HCT116 (cell line): ENCODE results near the gene SEBOX. TPM values are rescaled to one million over a fixed set of nuclear protein-coding genes. Genes with fewer than 3 reads are reported as not detected.

Experiments used
- ATAC-seq: fragments of 200-7000 bp; cut with Tn5 transposase; 2 replicates; pipeline ENCODE4 v1.9.1; 2020; ENCODE audit warnings: mild to moderate bottlenecking, moderate library complexity
- BruUV-seq: library from RNA; stranded (reverse); fragments of 400-500 nt; replicated peaks from 2 replicates; lab custom pipeline; 2021; lab: Mats Ljungman, UMichigan
- CTCF ChIA-PET: fragments of 300-600 bp; sonication (Branson Sonifier 250); formaldehyde crosslinking; loops from one replicate; lab custom pipeline; 2021; ENCODE audit warnings: antibody characterized with exemption; lab: Charles Lee
- POLR2A ChIA-PET: fragments of 300-600, 350-600 bp; sonication (Branson Sonifier 250); formaldehyde crosslinking; loops from one replicate; lab custom pipeline; 2021; ENCODE audit warnings: antibody characterized with exemption; lab: Charles Lee
- RAD21 ChIA-PET, 2 experiments: fragments of 300-600 bp; sonication (Branson Sonifier 250); formaldehyde crosslinking; loops; one replicate each; lab custom pipeline; 2023; ENCODE audit warnings: low total read pairs in 2 of 2; ENCODE audit not compliant: uncharacterized antibody in 2 of 2, unreplicated experiment in 2 of 2, low non-redundant PET in 1 of 2; lab: Charles Lee
- DNase-seq: peaks from one replicate; pipeline ENCODE4 v3.0.0-alpha.2; 2010; ENCODE audit warnings: low read depth, low spot score
- H2AFZ ChIP-seq: fragments of 200-600 bp; shearing (Covaris generic), sonication (generic); 2 replicates; pipeline ENCODE4 v1.6.1; 2017; ENCODE audit warnings: low read depth, mixed run types, mixed read lengths, antibody characterized with exemption, low read length; ENCODE audit not compliant: poor library complexity, severe bottlenecking
- H3K27ac ChIP-seq: 2 replicates; pipeline ENCODE4 v1.5.1; 2012; ENCODE audit warnings: low read depth, low read length
- H3K27me3 ChIP-seq: fragments of 200-600 bp; sonication (generic); 2 replicates; pipeline ENCODE4 v1.6.1; 2016; ENCODE audit warnings: mixed run types, low read length, mixed read lengths; ENCODE audit not compliant: insufficient read depth
- H3K36me3 ChIP-seq, 2 experiments: fragments of 200-500 bp in 1 of 2; fragments of 200-600 bp in 1 of 2; sonication (Bioruptor generic) in 1 of 2; sonication (generic) in 1 of 2; 2 replicates each; pipeline versions ENCODE4 v1.5.1 to v1.6.1; 2014 to 2016; ENCODE audit warnings: low read length in 2 of 2, inconsistent platforms in 1 of 2, mixed read lengths in 1 of 2, mixed run types in 1 of 2; ENCODE audit not compliant: insufficient read depth in 2 of 2, control insufficient read depth in 1 of 2
- H3K4me1 ChIP-seq, 2 experiments: fragments of 200-600 bp in 1 of 2; sonication (generic) in 1 of 2; 2 replicates each; pipeline versions ENCODE4 v1.5.1 to v1.6.1; 2012 to 2017; ENCODE audit warnings: low read length in 2 of 2, inconsistent platforms in 1 of 2, mild to moderate bottlenecking in 1 of 2, mixed read lengths in 1 of 2, mixed run types in 1 of 2, moderate library complexity in 1 of 2; ENCODE audit not compliant: insufficient read depth in 2 of 2, control insufficient read depth in 1 of 2
- H3K4me2 ChIP-seq: fragments of 200-600 bp; sonication (generic); 2 replicates; pipeline ENCODE4 v1.6.1; 2017; ENCODE audit warnings: mixed run types, low read length, mixed read lengths
- H3K4me3 ChIP-seq, 2 experiments: fragments of 200-600 bp in 1 of 2; sonication (generic) in 1 of 2; replicated peaks in 1 of 2; 2 replicates each; pipeline ENCODE4 v1.5.1; 2011 to 2016; ENCODE audit warnings: low read length in 2 of 2, control low read depth in 1 of 2, low read depth in 1 of 2, mild to moderate bottlenecking in 1 of 2, mixed read lengths in 1 of 2, mixed run types in 1 of 2
- H3K79me2 ChIP-seq: fragments of 200-600 bp; sonication (generic); 2 replicates; pipeline ENCODE4 v1.6.1; 2017; ENCODE audit warnings: mild to moderate bottlenecking, mixed run types, low read length, moderate library complexity, mixed read lengths; ENCODE audit not compliant: insufficient read depth
- H3K9ac ChIP-seq: fragments of 200-600 bp; sonication (generic); 2 replicates; pipeline ENCODE4 v1.6.1; 2016; ENCODE audit warnings: low read length, mixed read lengths
- H3K9me2 ChIP-seq: fragments of 200-600 bp; sonication (generic), shearing (Covaris generic); 2 replicates; pipeline ENCODE4 v1.6.1; 2017; ENCODE audit warnings: mixed run types, mild to moderate bottlenecking, moderate library complexity; ENCODE audit not compliant: insufficient read depth
- H3K9me3 ChIP-seq, 2 experiments: fragments of 200-500 bp in 1 of 2; fragments of 200-600 bp in 1 of 2; sonication (Bioruptor generic) in 1 of 2; sonication (generic) in 1 of 2; 2 replicates each; pipeline ENCODE4 v1.6.1; 2014 to 2017; ENCODE audit warnings: low read length in 2 of 2, mixed read lengths in 2 of 2, inconsistent platforms in 1 of 2, low read depth in 1 of 2, mild to moderate bottlenecking in 1 of 2, mixed run types in 1 of 2, moderate library complexity in 1 of 2; ENCODE audit not compliant: control insufficient read depth in 1 of 2, insufficient read depth in 1 of 2
- H4K20me1 ChIP-seq: fragments of 200-600 bp; sonication (generic), shearing (Covaris generic); 2 replicates; pipeline ENCODE4 v1.6.1; 2017; ENCODE audit warnings: mixed run types, mild to moderate bottlenecking, moderate library complexity; ENCODE audit not compliant: insufficient read depth
- CBX3 ChIP-seq: IDR thresholded peaks from 2 replicates; pipeline ENCODE4 v1.6.1; 2012; ENCODE audit warnings: low read depth
- CEBPB ChIP-seq: IDR thresholded peaks from 2 replicates; pipeline ENCODE4 v1.6.1; 2012; ENCODE audit warnings: low read depth
- EGR1 ChIP-seq: IDR thresholded peaks from 2 replicates; pipeline ENCODE4 v1.6.1; 2012; ENCODE audit warnings: low read depth
- ELF1 ChIP-seq: IDR thresholded peaks from 2 replicates; pipeline ENCODE4 v1.6.1; 2012; ENCODE audit warnings: low read depth, borderline replicate concordance
- EZH2 ChIP-seq: fragments of 200-600 bp; sonication (generic); IDR thresholded peaks from 2 replicates; pipeline ENCODE4 v1.6.1; 2017; ENCODE audit warnings: antibody characterized with exemption, mixed run types
- EZH2phosphoT487 ChIP-seq: fragments of 200-600 bp; IDR thresholded peaks from 2 replicates; pipeline ENCODE4 v1.6.1; 2018; ENCODE audit warnings: antibody characterized with exemption, borderline replicate concordance
- FOSL1 ChIP-seq: IDR thresholded peaks from 2 replicates; pipeline ENCODE4 v1.6.1; 2012; ENCODE audit warnings: low read depth
- JUND ChIP-seq: IDR thresholded peaks from 2 replicates; pipeline ENCODE4 v1.6.1; 2012
- POLR2A ChIP-seq: IDR thresholded peaks from 2 replicates; pipeline ENCODE4 v1.7.0; 2011; ENCODE audit warnings: borderline replicate concordance; ENCODE audit not compliant: insufficient read depth, insufficient read length; ENCODE audit errors: extremely low read depth
- POLR2AphosphoS5 ChIP-seq: IDR thresholded peaks from 2 replicates; pipeline ENCODE4 v1.6.1; 2011; ENCODE audit warnings: mild to moderate bottlenecking, low read depth, low read length, moderate library complexity
- RAD21 ChIP-seq: IDR thresholded peaks from 2 replicates; pipeline ENCODE4 v1.6.1; 2012; ENCODE audit warnings: low read depth, mild to moderate bottlenecking
- SP1 ChIP-seq: IDR thresholded peaks from 2 replicates; pipeline ENCODE4 v1.6.1; 2012; ENCODE audit warnings: low read depth
- intact Hi-C: fragments of 100-400 bp; cut with micrococcal nuclease; formaldehyde crosslinking; loops from 2 replicates; pipeline ENCODE4 v1.10.0; 2022
- total RNA-seq: library from RNA; stranded (reverse); gene quantifications from one replicate; pipeline ENCODE4 v1.2.1, GENCODE V29; 2021; ENCODE audit not compliant: unreplicated experiment
- TF ChIP-seq, protein P1 (sequence below): IDR thresholded peaks from 2 replicates; pipeline ENCODE4 v1.6.1; 2012
- TF ChIP-seq, protein P2 (sequence below): IDR thresholded peaks from 2 replicates; pipeline ENCODE4 v1.6.1; 2011; ENCODE audit warnings: mild to moderate bottlenecking, low read length, moderate library complexity; ENCODE audit not compliant: insufficient replicate concordance; ENCODE audit errors: extremely low read depth
- TF ChIP-seq, protein P3 (sequence below): IDR thresholded peaks from 2 replicates; pipeline ENCODE4 v1.6.1; 2012
- TF ChIP-seq, protein P4 (sequence below): IDR thresholded peaks from 2 replicates; pipeline ENCODE4 v1.6.1; 2012; ENCODE audit warnings: low read depth

SEBOX gene
- total RNA-seq, 1 experiment from 2014 or later = not detected

DNA sequence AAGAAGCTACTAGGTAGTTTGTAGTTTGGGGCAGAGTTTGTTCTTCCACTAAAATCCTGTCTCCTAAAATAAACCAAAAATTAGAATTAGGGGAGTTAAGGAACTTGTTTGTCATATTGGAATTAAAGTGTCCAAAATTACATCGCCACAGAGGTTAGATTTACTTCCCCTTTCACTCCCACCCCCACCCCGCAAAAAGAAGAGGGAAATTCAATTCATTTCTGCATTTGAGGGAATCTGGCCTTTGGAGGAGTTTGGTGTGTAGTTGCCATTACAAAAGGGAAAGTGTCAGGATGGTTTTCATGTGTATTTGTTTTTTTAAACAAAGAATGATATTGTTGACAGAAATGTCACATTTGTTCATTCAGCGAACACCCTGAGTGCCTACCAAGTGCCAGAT is 40.2 kb downstream of the SEBOX start:
- Histone ChIP-seq H3K36me3 (peaks cover 12 to 32% of the 10 kb centered on the region in 2 experiments; a peak in 2 of 4 replicates), H3K4me1 (peaks cover 8 to 11% of the 10 kb centered on the region in 2 experiments; a peak in 2 of 4 replicates), H3K27ac (no peak overlapping the region), H3K9me3 (no peaks in the 10 kb centered on the region), H3K4me2 (no peak overlapping the region), H4K20me1 (no peaks in the 10 kb centered on the region), H3K79me2 (peaks cover 67% of the 10 kb centered on the region), H3K9me2 (no peaks in the 10 kb centered on the region), H3K4me3 (no peak overlapping the region), H3K9ac (no peak overlapping the region), H2AFZ (no peak overlapping the region), H3K27me3 (no peaks in the 10 kb centered on the region)
- CTCF ChIA-PET = no interaction called here
- RAD21 ChIA-PET = no interaction called here
- BruUV-seq = no TSS peak
- ATAC-seq (no peak), DNase-seq (no peak)
- POLR2A ChIA-PET = interaction anchor here (1.9 kb wide), 1 partner anchor 11 kb away, joined by 6 read pairs; the partner anchor contains the start of genes IFT20 and TNFAIP1
- intact Hi-C loops = no loop called here
- TF ChIP-seq, protein P1, sequence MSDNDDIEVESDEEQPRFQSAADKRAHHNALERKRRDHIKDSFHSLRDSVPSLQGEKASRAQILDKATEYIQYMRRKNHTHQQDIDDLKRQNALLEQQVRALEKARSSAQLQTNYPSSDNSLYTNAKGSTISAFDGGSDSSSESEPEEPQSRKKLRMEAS = no peak
- no peak for TF ChIP-seq ELF1
- no peak for TF ChIP-seq SP1
- no peak for TF ChIP-seq RAD21

- Histone ChIP-seq H3K4me3 (no peak overlapping the region), H3K4me1 (peaks cover 8 to 14% of the 10 kb centered on the region in 2 experiments; a peak in 2 of 4 replicates), H3K9me3 (no peaks in the 10 kb centered on the region), H3K9me2 (no peaks in the 10 kb centered on the region), H3K4me2 (no peak overlapping the region), H3K79me2 (peaks cover 72% of the 10 kb centered on the region), H3K36me3 (peaks cover 12 to 32% of the 10 kb centered on the region in 2 experiments; a peak in 2 of 4 replicates), H3K27me3 (no peaks in the 10 kb centered on the region), H3K27ac (no peak overlapping the region), H3K9ac (no peak overlapping the region), H4K20me1 (no peaks in the 10 kb centered on the region), H2AFZ (no peak overlapping the region)
- POLR2A ChIA-PET = interaction anchor here (1.9 kb wide), 1 partner anchor 11 kb away, joined by 6 read pairs; the partner anchor contains the start of genes IFT20 and TNFAIP1
- BruUV-seq = no TSS peak
- intact Hi-C loops = no loop called here
- ATAC-seq = no peak
- no peak for DNase-seq
- RAD21 ChIA-PET = no interaction called here
- CTCF ChIA-PET = no interaction called here
- TF ChIP-seq RAD21 (no peak), EGR1 (no peak), CEBPB (no peak), EZH2phosphoT487 (no peak), POLR2A (no peak), SP1 (no peak), EZH2 (no peak), FOSL1 (no peak), CBX3 (no peak), JUND (no peak), POLR2AphosphoS5 (no peak)
- TF ChIP-seq, protein P2, sequence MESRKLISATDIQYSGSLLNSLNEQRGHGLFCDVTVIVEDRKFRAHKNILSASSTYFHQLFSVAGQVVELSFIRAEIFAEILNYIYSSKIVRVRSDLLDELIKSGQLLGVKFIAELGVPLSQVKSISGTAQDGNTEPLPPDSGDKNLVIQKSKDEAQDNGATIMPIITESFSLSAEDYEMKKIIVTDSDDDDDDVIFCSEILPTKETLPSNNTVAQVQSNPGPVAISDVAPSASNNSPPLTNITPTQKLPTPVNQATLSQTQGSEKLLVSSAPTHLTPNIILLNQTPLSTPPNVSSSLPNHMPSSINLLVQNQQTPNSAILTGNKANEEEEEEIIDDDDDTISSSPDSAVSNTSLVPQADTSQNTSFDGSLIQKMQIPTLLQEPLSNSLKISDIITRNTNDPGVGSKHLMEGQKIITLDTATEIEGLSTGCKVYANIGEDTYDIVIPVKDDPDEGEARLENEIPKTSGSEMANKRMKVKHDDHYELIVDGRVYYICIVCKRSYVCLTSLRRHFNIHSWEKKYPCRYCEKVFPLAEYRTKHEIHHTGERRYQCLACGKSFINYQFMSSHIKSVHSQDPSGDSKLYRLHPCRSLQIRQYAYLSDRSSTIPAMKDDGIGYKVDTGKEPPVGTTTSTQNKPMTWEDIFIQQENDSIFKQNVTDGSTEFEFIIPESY = no peak
- TF ChIP-seq, protein P3, sequence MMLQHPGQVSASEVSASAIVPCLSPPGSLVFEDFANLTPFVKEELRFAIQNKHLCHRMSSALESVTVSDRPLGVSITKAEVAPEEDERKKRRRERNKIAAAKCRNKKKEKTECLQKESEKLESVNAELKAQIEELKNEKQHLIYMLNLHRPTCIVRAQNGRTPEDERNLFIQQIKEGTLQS = no peak
- TF ChIP-seq, protein P4, sequence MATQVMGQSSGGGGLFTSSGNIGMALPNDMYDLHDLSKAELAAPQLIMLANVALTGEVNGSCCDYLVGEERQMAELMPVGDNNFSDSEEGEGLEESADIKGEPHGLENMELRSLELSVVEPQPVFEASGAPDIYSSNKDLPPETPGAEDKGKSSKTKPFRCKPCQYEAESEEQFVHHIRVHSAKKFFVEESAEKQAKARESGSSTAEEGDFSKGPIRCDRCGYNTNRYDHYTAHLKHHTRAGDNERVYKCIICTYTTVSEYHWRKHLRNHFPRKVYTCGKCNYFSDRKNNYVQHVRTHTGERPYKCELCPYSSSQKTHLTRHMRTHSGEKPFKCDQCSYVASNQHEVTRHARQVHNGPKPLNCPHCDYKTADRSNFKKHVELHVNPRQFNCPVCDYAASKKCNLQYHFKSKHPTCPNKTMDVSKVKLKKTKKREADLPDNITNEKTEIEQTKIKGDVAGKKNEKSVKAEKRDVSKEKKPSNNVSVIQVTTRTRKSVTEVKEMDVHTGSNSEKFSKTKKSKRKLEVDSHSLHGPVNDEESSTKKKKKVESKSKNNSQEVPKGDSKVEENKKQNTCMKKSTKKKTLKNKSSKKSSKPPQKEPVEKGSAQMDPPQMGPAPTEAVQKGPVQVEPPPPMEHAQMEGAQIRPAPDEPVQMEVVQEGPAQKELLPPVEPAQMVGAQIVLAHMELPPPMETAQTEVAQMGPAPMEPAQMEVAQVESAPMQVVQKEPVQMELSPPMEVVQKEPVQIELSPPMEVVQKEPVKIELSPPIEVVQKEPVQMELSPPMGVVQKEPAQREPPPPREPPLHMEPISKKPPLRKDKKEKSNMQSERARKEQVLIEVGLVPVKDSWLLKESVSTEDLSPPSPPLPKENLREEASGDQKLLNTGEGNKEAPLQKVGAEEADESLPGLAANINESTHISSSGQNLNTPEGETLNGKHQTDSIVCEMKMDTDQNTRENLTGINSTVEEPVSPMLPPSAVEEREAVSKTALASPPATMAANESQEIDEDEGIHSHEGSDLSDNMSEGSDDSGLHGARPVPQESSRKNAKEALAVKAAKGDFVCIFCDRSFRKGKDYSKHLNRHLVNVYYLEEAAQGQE = no peak
Observed at GRCh38 chr17:28324267-28324745, 40.7 kb downstream of the SEBOX start.
